ENCODE results near the gene PRXL2B. TPM values are rescaled to one million over a fixed set of nuclear protein-coding genes. Genes with fewer than 3 reads are reported as not detected.

The PRXL2B gene
- total RNA-seq, 1 experiment from 2014 or later = 12.6 TPM

DNA sequence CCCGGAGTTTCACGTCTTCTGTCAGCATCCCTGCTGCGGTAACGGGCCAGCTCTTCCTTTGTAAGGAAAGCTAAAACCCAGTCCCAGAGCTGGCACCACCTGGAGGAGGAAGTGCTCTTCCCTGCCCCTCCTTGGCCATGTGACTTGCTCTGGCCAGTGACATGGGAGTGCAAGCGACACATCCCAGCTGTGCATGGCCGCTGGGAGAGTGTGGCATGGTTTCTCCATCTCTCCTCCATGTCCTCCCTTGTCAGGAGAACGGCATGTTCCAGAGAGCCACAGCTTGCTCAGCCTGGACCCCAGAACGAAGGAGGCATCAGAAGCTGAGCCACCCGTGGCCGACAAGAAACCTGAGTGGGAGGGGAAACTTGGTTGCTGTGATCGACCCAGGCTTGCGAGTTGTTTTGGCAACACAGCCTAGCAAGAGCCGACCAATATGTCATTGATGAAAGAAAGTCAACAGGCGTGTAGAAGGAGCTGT lies 2.7 kb upstream of the PRXL2B start:
- H3K4me1 Mint-ChIP-seq (ENCODE audit: insufficient read depth, unreplicated experiment) = no peaks in the 10 kb centered on the region
- no peak for DNase-seq (ENCODE audit: unreplicated experiment)
- ChIA-PET CTCF (interaction anchor here (1.0 kb wide), 1 partner anchor 36 kb away, joined by 3 read pairs; no protein-coding TSS in a partner anchor), POLR2A (interaction anchor here (0.6 to 1.1 kb wide), 2 partner anchors 206 to 836 kb away, joined by 3 read pairs; no protein-coding TSS in a partner anchor)
- intact Hi-C loops (cut with micrococcal nuclease) = no loop called here
- no peaks in the 10 kb centered on the region for H3K27me3 Mint-ChIP-seq (ENCODE audit: insufficient read depth, unreplicated experiment)
- no peak overlapping the region for H3K27ac Mint-ChIP-seq (ENCODE audit: low read depth, unreplicated experiment)
- peaks cover 8% of the 10 kb centered on the region for H3K36me3 Mint-ChIP-seq (ENCODE audit: insufficient read depth, unreplicated experiment)
- BruUV-seq (replicated peaks) = no TSS peak
- no peaks in the 10 kb centered on the region for H3K9me3 Mint-ChIP-seq (ENCODE audit: unreplicated experiment)
- no peak for TF ChIP-seq CTCF (IDR thresholded peaks at IDR 0.05; ENCODE audit: unreplicated experiment)
- H3K4me3 Mint-ChIP-seq (ENCODE audit: unreplicated experiment) = no peak overlapping the region

- no peaks in the 10 kb centered on the region for H3K27me3 Mint-ChIP-seq (ENCODE audit: insufficient read depth, unreplicated experiment)
- TF ChIP-seq CTCF (IDR thresholded peaks at IDR 0.05; ENCODE audit: unreplicated experiment) = no peak
- CTCF ChIA-PET = interaction anchor here (0.6 to 1.6 kb wide), 5 partner anchors 37 to 1037 kb away, joined by 3 to 4 read pairs (median 3); no protein-coding TSS in a partner anchor
- peak overlapping the region; percentile 87 for H3K4me3 Mint-ChIP-seq (ENCODE audit: unreplicated experiment)
- POLR2A ChIA-PET = interaction anchor here (0.9 to 1.9 kb wide), 6 partner anchors 39 to 395 kb away, joined by 3 to 6 read pairs (median 3); partner anchors contain the start of gene PEX10
- no peaks in the 10 kb centered on the region for H3K4me1 Mint-ChIP-seq (ENCODE audit: insufficient read depth, unreplicated experiment)
- no peak for DNase-seq (ENCODE audit: unreplicated experiment)
- H3K36me3 Mint-ChIP-seq (ENCODE audit: insufficient read depth, unreplicated experiment) = peaks cover 8% of the 10 kb centered on the region
- peak overlapping the region; percentile 89 for H3K27ac Mint-ChIP-seq (ENCODE audit: low read depth, unreplicated experiment)
- intact Hi-C loops (cut with micrococcal nuclease) = no loop called here
- no TSS peak for BruUV-seq (replicated peaks)
- no peaks in the 10 kb centered on the region for H3K9me3 Mint-ChIP-seq (ENCODE audit: unreplicated experiment)
These were observed 1.8 kb upstream of the PRXL2B start for GRCh38 chr1:2584686-2585317.

GRCh38 chr1:2585318-2586092 lies 1.1 kb upstream of the PRXL2B start:
- no peaks in the 10 kb centered on the region for H3K9me3 Mint-ChIP-seq (ENCODE audit: unreplicated experiment)
- no peaks in the 10 kb centered on the region for H3K27me3 Mint-ChIP-seq (ENCODE audit: insufficient read depth, unreplicated experiment)
- ChIA-PET CTCF (interaction anchor here (0.5 to 1.6 kb wide), 7 partner anchors 37 to 1037 kb away, joined by 3 to 6 read pairs (median 3); no protein-coding TSS in a partner anchor), POLR2A (interaction anchor here (0.6 to 1.9 kb wide), 18 partner anchors 36 to 1199 kb away, joined by 3 to 8 read pairs (median 4); partner anchors contain the start of genes FAAP20, MORN1, PEX10 and RER1)
- peaks cover 8% of the 10 kb centered on the region for H3K36me3 Mint-ChIP-seq (ENCODE audit: insufficient read depth, unreplicated experiment)
- H3K4me1 Mint-ChIP-seq (ENCODE audit: insufficient read depth, unreplicated experiment) = no peaks in the 10 kb centered on the region
- peak overlapping the region; percentile 87 for H3K4me3 Mint-ChIP-seq (ENCODE audit: unreplicated experiment)
- intact Hi-C loops (cut with micrococcal nuclease) = loop anchor here (2.0 kb wide), 1 partner anchor 57 kb away; no protein-coding TSS in a partner anchor
- peak overlapping the region; percentile 89 for H3K27ac Mint-ChIP-seq (ENCODE audit: low read depth, unreplicated experiment)
- no peak for TF ChIP-seq CTCF (IDR thresholded peaks at IDR 0.05; ENCODE audit: unreplicated experiment)
- DNase-seq (ENCODE audit: unreplicated experiment) = peak; percentile 31
- no TSS peak for BruUV-seq (replicated peaks)

All from MCF 10A (cell line).